ENCODE data around the gene GTF2H1.

GRCh38 chr11:18330921-18331320, 8.6 kb downstream of the GTF2H1 start:
- no peak for TF ChIP-seq POLR2A (IDR thresholded peaks at IDR 0.05; ENCODE audit: low read depth, low read length)
- TF ChIP-seq POLR2AphosphoS5 (IDR thresholded peaks at IDR 0.05; ENCODE audit: low read depth, low read length) = no peak
- no peak for TF ChIP-seq PAX5 (IDR thresholded peaks at IDR 0.05; ENCODE audit: insufficient read depth, low read length, severe bottlenecking)
- no peak for TF ChIP-seq POU2F2 (IDR thresholded peaks at IDR 0.05; ENCODE audit: low read depth, low read length)
